GM12875 (cell line): Measurements from ENCODE around the gene PLEKHA7.

ENCODE experiments used
- H3K4me3 ChIP-seq: one replicate; pipeline ENCODE4 v1.5.1; 2011; ENCODE audit warnings: low read depth, low read length, control low read depth
- CTCF ChIP-seq: IDR thresholded peaks from 2 replicates; pipeline ENCODE4 v1.5.1; 2011; ENCODE audit warnings: low read depth, mild to moderate bottlenecking, control low read depth, inconsistent platforms, low read length, moderate library complexity, borderline replicate concordance; ENCODE audit not compliant: insufficient read depth

Gene PLEKHA7

GRCh38 chr11:16832193-16832539 lies 182.0 kb downstream of the PLEKHA7 start:
- no peak for TF ChIP-seq CTCF
- H3K4me3 ChIP-seq, result no peak overlapping the region

- no peak overlapping the region for H3K4me3 ChIP-seq
- no peak for TF ChIP-seq CTCF
Observed at GRCh38 chr11:16831316-16832192, 182.7 kb downstream of the PLEKHA7 start.

DNA sequence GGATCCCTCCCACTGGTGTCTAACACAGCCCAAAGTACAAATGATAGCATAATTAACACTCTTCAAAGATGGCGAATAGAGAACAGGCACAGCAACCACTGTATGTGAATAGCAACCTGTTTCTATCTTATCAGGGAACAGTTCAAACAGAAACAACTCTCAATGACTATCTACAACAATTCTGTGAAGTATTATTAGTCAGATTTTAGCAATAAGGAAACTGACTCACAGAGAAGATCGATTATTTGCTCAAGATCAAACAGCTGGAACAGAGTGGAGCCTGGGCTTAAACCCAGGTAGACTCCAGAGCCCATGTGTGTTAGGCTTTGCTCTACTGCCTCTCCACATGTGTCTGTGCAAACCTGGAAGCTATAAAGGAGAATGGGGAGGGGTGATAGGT lies 187.1 kb downstream of the PLEKHA7 start:
- no peak for TF ChIP-seq CTCF
- no peak overlapping the region for H3K4me3 ChIP-seq

DNA sequence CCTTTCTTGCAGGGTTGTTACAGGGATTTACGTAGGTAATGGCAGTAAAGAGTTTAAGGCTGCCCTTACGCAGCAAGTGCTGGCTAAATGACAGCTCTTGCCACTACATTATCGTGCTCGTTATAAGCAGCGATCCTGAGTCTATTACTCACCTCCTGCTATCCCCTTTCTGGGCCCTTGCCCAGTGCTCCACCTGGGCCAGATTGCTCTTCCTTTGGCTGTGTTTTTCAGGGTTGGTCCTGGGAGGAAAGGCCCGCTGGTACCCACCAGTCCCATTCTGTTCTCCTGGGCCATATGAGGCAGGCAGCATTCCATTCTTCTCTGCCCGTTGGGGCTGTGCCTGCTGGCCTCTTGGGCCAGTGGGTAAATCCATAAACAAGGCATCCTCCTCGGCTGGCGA lies 188.2 kb downstream of the PLEKHA7 start:
- no peak for TF ChIP-seq CTCF
- no peak overlapping the region for H3K4me3 ChIP-seq

GRCh38 chr11:16825101-16825500 lies 189.1 kb downstream of the PLEKHA7 start:
- TF ChIP-seq CTCF, result no peak
- no peak overlapping the region for H3K4me3 ChIP-seq

- TF ChIP-seq CTCF, result peak; percentile 79
- H3K4me3 ChIP-seq, result no peak overlapping the region
Observed at GRCh38 chr11:16820324-16821092, 193.7 kb downstream of the PLEKHA7 start.
